Activated naive CD4-positive, alpha-beta T cell treated with anti-CD3 and anti-CD28 coated beads, Interleukin-2, amount 50 U/mL, for 72 hours (primary cell): Measurements from ENCODE around the gene EFCAB13. TPM values are rescaled to one million over a fixed set of nuclear protein-coding genes. Genes with fewer than 3 reads are reported as not detected.

Experiments used
- ATAC-seq, 2 donors: fragments of 150-1000 bp; cut with Tn5 transposase; 2 replicates each; pipeline ENCODE4 v1.10.0; 2021; ENCODE audit warnings: mild to moderate bottlenecking in 2 of 2, moderate library complexity in 2 of 2
- DNase-seq, 2 donors: peaks; one replicate each; pipeline ENCODE4 v3.0.0; 2021 to 2022; ENCODE audit warnings: low spot score in 2 of 2
- H3K27ac Mint-ChIP-seq, 2 donors: one replicate each; pipeline ENCODE4 v1.8.0; 2022; ENCODE audit warnings: mild to moderate bottlenecking in 2 of 2, mixed read lengths in 2 of 2
- H3K36me3 Mint-ChIP-seq, 2 donors: one replicate each; pipeline ENCODE4 v1.8.0; 2022; ENCODE audit warnings: mixed read lengths in 2 of 2
- H3K9me3 Mint-ChIP-seq, 2 donors: one replicate each; pipeline ENCODE4 v1.8.0; 2022; ENCODE audit warnings: mixed read lengths in 2 of 2
- total RNA-seq, 2 donors: library from RNA; stranded (reverse); gene quantifications; one replicate each; pipeline ENCODE4 v1.2.3, GENCODE V29; 2022

Gene EFCAB13
- total RNA-seq: 1 to 10 TPM; 3.8 to 6.8 TPM

DNA sequence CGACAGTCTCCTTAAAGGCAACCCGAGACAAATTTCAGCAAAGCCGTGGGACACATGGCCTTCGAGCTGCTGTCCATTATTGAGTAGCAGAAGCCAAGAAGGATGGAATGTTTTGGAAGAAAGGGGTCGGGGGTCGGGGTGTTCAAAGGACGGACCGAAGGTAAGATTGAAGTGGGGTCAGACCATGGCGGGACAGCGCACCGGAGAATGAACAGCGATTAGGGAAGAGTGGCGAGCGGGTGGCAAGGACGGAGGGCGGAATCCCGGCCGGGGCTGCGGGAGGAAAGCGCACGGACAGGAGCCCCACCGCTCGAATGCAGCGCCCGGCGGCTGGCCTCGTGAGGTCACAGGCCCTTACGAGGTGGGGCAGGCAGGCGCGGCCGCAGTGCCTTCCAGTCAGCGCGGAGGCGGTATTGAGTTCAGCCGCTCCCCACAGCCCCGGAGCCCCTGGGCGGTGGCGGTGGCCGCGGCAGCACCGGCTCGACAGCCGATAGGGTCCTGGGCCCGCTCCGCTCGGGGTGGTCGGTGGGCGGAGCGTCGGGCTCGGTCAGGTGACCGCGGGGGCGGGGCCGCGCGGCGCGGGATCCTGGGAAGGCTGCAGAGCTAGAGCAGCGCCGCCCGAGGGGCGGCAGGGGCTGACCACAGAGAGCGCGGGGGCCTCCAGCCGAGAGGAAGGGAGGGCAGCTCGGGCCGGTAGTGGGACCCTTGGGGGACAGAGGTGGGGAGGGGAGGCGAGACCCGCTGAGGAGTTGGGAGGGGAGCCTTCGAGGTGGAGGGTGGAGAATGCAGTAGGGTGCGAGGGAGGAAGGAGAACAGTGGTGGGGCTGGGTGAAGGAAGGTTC is at the start of gene EFCAB13:
Gene EFCAB13, plus strand, starts transcription at position 574 of the 842 bp plus-strand sequence. CDS start 4,399 bp downstream, outside the sequence.
- DNase-seq (peak; percentile 79 to 80), ATAC-seq (peak; percentile 90)
- Mint-ChIP-seq H3K9me3 (peaks cover 0 to 6% of the 10 kb centered on the region in 2 donors), H3K36me3 (peaks cover 0 to 6% of the 10 kb centered on the region in 2 donors), H3K27ac (peak within 1 kb of the TSS; percentile 94)

DNA sequence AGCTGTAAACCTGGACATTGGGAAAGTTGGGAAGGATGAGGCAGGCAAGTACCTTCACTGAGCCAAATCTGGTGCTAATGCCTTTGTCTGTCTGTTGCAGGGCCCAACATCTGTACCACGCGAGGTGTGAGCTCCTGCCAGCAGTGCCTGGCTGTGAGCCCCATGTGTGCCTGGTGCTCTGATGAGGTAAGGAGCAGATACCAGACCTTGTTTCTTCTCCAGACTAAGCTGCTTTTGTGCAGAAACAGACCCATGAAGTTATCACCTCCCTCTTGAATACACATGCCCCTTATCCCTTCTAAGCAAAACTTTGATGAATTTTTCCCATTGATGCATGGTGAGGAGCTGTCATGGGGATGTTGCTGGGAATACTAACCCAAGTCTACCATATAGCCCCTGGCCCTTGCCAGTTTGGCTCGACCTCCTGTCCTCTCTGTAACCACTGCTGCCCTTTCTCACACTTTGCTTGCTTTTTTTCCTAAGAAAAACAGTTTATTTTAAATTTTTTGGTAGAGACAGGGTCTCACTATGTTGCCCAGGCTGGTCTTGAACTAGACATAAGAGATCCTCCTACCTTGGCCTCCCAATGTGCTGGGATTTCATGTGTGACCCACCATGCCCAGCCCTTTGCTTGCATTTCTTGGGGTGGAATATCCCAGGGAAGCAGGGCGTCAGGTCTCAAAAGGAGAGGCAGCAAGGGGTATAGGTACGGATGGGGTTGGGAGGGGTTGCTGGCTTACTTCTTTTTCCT is 49.3 kb upstream of the EFCAB13 start:
- H3K36me3 Mint-ChIP-seq: peaks cover 1% of the 10 kb centered on the region in 2 donors
- H3K27ac Mint-ChIP-seq: no peak overlapping the region
- peaks cover 2 to 3% of the 10 kb centered on the region in 2 donors for H3K9me3 Mint-ChIP-seq
- ATAC-seq (no peak), DNase-seq (no peak)

DNA sequence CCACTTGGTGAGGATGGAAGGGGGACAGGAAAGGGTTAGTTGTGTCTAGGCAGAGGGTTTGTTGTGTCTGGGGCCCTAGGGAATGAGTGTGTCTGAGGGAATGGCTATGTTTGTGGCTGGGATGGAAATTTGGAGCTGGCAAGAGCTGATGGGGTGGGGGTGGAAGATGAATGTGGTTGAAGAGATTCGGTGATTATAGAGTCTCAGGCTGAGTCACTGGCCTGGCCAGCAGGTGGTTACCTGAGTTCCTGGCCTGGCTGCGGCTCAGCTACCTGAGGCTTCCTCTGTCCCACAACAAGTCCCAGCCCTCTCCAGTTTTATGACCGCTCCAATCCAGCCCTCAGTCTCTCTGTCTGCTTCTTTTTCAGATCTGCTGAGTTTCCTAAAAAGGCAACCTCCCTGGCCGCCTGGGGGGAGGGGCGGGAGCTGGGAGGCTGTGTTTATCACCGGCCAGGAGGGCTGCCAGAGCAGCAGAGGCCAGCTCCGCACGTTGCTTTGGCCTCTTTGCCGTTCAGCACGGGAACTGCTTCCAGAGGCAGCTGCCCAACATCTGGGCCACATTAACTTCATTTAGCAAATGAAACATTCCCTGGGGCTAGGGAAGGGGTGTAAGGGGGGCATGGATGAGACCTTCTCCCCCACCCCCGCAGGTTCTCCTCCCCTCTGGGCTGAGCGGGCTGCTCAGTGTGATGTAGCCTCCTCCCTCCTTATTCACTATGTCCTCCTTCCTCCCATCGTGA is 48.3 kb upstream of the EFCAB13 start:
- ATAC-seq: no peak
- Mint-ChIP-seq H3K36me3 (no peaks in the 10 kb centered on the region), H3K27ac (no peak overlapping the region), H3K9me3 (no peaks in the 10 kb centered on the region)
- DNase-seq: no peak

GRCh38 chr17:47276444-47276843 is 47.3 kb upstream of the EFCAB13 start:
- H3K36me3 Mint-ChIP-seq: no peaks in the 10 kb centered on the region
- ATAC-seq (no peak), DNase-seq (no peak)
- H3K9me3 Mint-ChIP-seq: no peaks in the 10 kb centered on the region
- H3K27ac Mint-ChIP-seq: no peak overlapping the region

GRCh38 chr17:47276868-47277267 is 46.9 kb upstream of the EFCAB13 start:
- Mint-ChIP-seq H3K27ac (no peak overlapping the region), H3K36me3 (no peaks in the 10 kb centered on the region), H3K9me3 (no peaks in the 10 kb centered on the region)
- DNase-seq (no peak), ATAC-seq (no peak)

DNA sequence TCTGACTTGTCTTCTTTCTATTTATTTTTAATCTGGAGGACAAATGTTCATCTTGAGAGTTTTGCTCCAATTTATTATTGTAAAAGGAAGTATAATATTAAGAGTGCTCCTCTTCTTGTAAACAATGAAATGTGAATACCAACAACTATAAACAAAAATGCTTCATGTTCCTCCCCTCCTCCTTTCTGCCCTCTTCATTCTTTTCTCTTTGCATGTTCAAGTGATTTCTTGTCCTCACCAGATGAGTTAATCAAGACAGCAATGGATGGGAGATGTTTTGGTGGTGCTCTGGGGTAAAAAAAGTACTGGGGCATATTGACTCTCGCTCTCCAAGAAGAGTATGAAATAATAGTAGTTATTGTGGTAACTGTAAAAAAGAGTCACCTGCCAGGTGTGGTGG is 45.8 kb upstream of the EFCAB13 start:
- H3K9me3 Mint-ChIP-seq: no peaks in the 10 kb centered on the region
- no peak overlapping the region for H3K27ac Mint-ChIP-seq
- DNase-seq: no peak
- H3K36me3 Mint-ChIP-seq: no peaks in the 10 kb centered on the region
- ATAC-seq: no peak

DNA sequence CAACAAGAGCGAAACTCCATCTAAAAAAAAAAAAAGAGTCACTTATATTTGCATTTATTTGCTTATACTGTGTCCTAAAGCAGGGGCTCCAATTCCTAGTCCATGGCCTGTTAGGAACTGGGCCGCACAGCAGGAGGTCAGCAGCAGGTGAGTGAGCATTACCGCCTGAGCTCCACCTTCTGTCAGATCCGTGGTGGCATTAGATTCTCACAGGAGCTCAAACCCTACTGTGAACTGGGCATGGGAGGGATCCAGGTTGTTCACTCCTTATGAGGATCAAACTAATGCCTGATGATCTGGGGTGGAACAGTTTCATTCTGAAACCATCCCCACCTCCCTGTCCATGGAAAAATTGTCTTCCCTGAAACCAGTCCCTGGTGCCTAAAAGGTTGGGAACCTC is 45.2 kb upstream of the EFCAB13 start:
- Mint-ChIP-seq H3K27ac (no peak overlapping the region), H3K9me3 (no peaks in the 10 kb centered on the region), H3K36me3 (no peaks in the 10 kb centered on the region)
- no peak for DNase-seq
- ATAC-seq: no peak

DNA sequence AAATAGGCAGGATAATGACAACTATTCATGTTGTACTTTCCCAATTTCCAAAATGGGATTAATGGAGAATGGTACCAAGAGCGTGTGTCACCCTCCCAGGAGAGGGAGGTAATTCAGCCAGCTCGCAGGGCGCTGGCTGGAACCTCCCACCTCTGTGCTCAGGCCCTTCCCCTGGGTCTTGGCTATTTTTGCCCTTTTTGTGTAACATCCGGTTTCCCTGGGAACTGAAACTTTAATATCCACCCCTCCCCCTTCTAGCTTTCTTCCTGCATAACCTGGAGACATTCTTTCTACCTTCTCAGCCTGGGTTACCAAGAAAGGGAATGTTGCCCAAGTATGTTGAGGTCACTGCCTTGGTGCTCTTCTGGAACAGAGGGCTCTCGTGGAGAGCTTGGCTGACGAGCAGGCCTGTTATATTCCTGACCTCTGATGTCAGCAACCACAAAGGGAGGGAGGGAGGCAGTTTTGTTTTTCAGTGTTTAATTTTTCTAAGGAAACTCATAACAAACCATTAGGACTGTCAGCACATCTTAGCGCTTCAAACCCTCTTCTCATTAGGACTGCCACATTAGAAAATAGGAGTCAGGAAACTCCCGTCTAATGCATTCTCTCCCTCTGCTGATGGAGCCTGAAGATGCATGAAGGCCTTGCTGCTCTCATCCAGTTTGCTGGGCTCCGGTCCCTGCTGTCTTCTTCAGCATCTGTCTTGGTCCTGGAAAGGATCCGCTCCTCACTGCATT is 44.5 kb upstream of the EFCAB13 start:
- ATAC-seq: no peak
- no peak for DNase-seq
- no peaks in the 10 kb centered on the region for H3K36me3 Mint-ChIP-seq
- no peaks in the 10 kb centered on the region for H3K9me3 Mint-ChIP-seq
- H3K27ac Mint-ChIP-seq: no peak overlapping the region

- H3K27ac Mint-ChIP-seq: no peak overlapping the region
- H3K9me3 Mint-ChIP-seq: no peaks in the 10 kb centered on the region
- ATAC-seq: no peak
Measured at GRCh38 chr17:47280072-47280811, 43.5 kb upstream of the EFCAB13 start.

GRCh38 chr17:47281216-47281615 is 42.5 kb upstream of the EFCAB13 start:
- no peak for ATAC-seq
- Mint-ChIP-seq H3K9me3 (no peaks in the 10 kb centered on the region), H3K36me3 (no peaks in the 10 kb centered on the region)

More at GRCh38 chr17:47280072-47280811, 43.5 kb upstream of the EFCAB13 start:
- no peak for DNase-seq
- H3K36me3 Mint-ChIP-seq: no peaks in the 10 kb centered on the region

GRCh38 chr17:47285003-47285402 is 38.8 kb upstream of the EFCAB13 start:
- DNase-seq (no peak), ATAC-seq (no peak)
- Mint-ChIP-seq H3K9me3 (no peaks in the 10 kb centered on the region), H3K27ac (no peak overlapping the region), H3K36me3 (no peaks in the 10 kb centered on the region)

More at GRCh38 chr17:47281216-47281615, 42.5 kb upstream of the EFCAB13 start:
- DNase-seq: no peak
- H3K27ac Mint-ChIP-seq: no peak overlapping the region

DNA sequence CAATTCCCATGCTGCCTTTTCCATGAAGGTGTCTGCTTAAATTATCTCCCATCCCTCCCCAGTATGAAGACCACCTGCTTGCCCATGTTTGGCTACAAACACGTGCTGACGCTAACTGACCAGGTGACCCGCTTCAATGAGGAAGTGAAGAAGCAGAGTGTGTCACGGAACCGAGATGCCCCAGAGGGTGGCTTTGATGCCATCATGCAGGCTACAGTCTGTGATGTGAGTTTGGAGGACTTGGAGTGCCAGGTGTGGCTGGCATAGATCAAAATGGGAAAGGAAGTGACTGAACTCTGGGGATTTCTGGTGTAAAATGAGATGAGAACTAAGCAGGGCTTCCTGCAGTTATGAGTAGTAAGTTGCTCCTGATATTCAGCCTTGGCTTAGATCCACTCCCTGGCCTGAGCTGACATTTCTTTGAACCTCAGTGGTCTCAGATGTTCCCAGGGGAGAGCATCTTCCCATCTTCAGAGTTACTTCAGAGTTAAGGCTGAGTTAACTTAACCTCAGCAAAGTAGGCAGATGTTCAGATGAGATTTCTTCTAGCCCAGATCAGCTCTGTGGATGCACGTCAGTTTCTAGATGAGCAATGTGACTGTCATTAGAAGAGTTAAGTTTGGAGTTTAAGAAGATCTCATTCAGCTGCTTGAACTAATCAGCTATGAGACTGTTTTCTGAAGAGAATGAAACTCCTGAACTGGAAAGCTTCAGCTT is 37.4 kb upstream of the EFCAB13 start:
- DNase-seq: no peak
- ATAC-seq: peak in 1 of 2 donors; percentile 73
- Mint-ChIP-seq H3K36me3 (no peaks in the 10 kb centered on the region), H3K27ac (no peak overlapping the region), H3K9me3 (no peaks in the 10 kb centered on the region)

- DNase-seq: no peak
- Mint-ChIP-seq H3K27ac (no peak overlapping the region), H3K9me3 (no peaks in the 10 kb centered on the region), H3K36me3 (no peaks in the 10 kb centered on the region)
- no peak for ATAC-seq
Measured at GRCh38 chr17:47287068-47287467, 36.7 kb upstream of the EFCAB13 start.

DNA sequence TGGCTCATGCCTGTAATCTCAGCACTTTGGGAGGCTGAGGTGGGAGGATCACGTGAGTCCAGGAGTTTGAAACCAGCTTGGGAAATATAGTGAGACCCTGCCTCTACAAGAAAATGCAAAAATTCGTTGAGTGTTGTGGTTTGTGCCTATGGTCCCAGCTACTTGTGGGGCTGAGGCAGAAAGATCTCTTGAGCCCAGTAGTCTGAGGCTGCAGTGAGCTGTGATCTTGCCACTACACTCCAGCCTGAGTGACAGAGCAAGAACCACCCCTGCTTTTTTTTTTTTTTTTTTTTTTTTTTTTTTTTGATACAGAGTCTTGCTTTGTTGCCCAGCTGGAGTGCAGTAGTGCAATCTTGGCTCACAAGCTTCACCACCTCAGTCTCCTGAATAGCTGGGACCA is 36.1 kb upstream of the EFCAB13 start:
- Mint-ChIP-seq H3K36me3 (no peaks in the 10 kb centered on the region), H3K9me3 (no peaks in the 10 kb centered on the region), H3K27ac (no peak overlapping the region)
- ATAC-seq: no peak
- no peak for DNase-seq

DNA sequence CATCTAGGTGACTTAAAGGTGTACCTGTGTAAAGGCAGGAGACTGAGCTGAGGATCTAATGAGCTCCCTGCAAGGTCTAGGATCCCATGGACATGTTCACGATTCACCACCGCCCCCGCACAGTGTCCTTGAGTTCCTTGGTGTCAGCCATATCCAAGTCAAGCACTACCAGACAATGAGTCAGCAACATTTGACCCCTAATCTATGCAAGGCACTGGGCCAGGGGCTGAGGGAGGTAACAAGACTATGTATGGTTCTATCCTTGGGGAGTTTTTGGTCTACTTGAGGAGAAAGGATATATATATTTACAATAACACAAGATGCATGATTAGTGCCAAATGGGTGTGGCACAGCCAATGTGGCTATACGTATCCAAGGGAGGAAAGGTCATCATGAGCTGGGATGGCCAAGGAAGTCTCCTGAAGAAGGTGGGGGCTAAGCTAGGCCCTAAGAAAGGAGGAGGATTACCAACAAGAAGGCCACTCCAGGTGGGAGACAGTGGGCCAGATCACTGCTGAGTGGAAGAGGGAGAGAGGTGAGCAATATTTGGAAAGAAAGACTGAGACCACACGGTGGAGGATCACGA is 35.1 kb upstream of the EFCAB13 start:
- Mint-ChIP-seq H3K36me3 (no peaks in the 10 kb centered on the region), H3K27ac (no peak overlapping the region), H3K9me3 (no peaks in the 10 kb centered on the region)
- DNase-seq: no peak
- ATAC-seq: no peak
